ENCODE results near the gene KNDC1.

- TF ChIP-seq, protein P1, sequence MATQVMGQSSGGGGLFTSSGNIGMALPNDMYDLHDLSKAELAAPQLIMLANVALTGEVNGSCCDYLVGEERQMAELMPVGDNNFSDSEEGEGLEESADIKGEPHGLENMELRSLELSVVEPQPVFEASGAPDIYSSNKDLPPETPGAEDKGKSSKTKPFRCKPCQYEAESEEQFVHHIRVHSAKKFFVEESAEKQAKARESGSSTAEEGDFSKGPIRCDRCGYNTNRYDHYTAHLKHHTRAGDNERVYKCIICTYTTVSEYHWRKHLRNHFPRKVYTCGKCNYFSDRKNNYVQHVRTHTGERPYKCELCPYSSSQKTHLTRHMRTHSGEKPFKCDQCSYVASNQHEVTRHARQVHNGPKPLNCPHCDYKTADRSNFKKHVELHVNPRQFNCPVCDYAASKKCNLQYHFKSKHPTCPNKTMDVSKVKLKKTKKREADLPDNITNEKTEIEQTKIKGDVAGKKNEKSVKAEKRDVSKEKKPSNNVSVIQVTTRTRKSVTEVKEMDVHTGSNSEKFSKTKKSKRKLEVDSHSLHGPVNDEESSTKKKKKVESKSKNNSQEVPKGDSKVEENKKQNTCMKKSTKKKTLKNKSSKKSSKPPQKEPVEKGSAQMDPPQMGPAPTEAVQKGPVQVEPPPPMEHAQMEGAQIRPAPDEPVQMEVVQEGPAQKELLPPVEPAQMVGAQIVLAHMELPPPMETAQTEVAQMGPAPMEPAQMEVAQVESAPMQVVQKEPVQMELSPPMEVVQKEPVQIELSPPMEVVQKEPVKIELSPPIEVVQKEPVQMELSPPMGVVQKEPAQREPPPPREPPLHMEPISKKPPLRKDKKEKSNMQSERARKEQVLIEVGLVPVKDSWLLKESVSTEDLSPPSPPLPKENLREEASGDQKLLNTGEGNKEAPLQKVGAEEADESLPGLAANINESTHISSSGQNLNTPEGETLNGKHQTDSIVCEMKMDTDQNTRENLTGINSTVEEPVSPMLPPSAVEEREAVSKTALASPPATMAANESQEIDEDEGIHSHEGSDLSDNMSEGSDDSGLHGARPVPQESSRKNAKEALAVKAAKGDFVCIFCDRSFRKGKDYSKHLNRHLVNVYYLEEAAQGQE (IDR thresholded peaks at IDR 0.05; ENCODE audit: insufficient read depth in 1 of 2, low read depth in 2 of 2, low read length in 2 of 2), result no peak
- TF ChIP-seq POLR2AphosphoS5 (IDR thresholded peaks at IDR 0.05; ENCODE audit: low read depth, low read length) (no peak), TAF1 (IDR thresholded peaks at IDR 0.05; ENCODE audit: borderline replicate concordance, insufficient read depth, low read length) (no peak), SIN3A (IDR thresholded peaks at IDR 0.05; ENCODE audit: borderline replicate concordance, insufficient read depth, low read length) (no peak)
These were observed 37.1 kb downstream of the KNDC1 start for GRCh38 chr10:133196936-133197758.
